ENCODE results near the gene CHST11.

The CHST11 gene

GRCh38 chr12:104656383-104656782 is 199.6 kb downstream of the CHST11 start:
- H3K36me3 ChIP-seq (ENCODE audit: insufficient read depth, low read length): peaks cover 75% of the 10 kb centered on the region
- no peak overlapping the region for H3K9ac ChIP-seq (ENCODE audit: low read depth, low read length)
- DNase-seq (no peak), ATAC-seq (ENCODE audit: insufficient read depth, low read depth) (no peak)
- peaks cover 100% of the 10 kb centered on the region for H3K79me2 ChIP-seq (ENCODE audit: insufficient read depth, low read length)
- H3K27me3 ChIP-seq (ENCODE audit: insufficient read depth, low read length, poor library complexity): no peaks in the 10 kb centered on the region
- H2AFZ ChIP-seq (ENCODE audit: low read depth, low read length): no peak overlapping the region
- TF ChIP-seq EZH2 (IDR thresholded peaks at IDR 0.05; ENCODE audit: borderline replicate concordance, low read depth, low read length, severe bottlenecking): no peak
- no peak for TF ChIP-seq CTCF (IDR thresholded peaks at IDR 0.05; ENCODE audit: borderline replicate concordance, extremely low read depth, low read length, poor library complexity, severe bottlenecking)
- H3K4me2 ChIP-seq (ENCODE audit: insufficient read depth, low read length): no peak overlapping the region
- H3K9me3 ChIP-seq (ENCODE audit: insufficient read depth, low read length, severe bottlenecking): no peaks in the 10 kb centered on the region
- H3K27ac ChIP-seq (ENCODE audit: low read length): no peak overlapping the region
- H3K4me3 ChIP-seq (ENCODE audit: low read depth in 1 of 2, low read length in 2 of 2): no peak overlapping the region
- H3K4me1 ChIP-seq (ENCODE audit: insufficient read depth, low read length): no peaks in the 10 kb centered on the region
- H4K20me1 ChIP-seq (ENCODE audit: insufficient read depth, low read length): peaks cover 98% of the 10 kb centered on the region

GRCh38 chr12:104656921-104657320 is 200.2 kb downstream of the CHST11 start:
- DNase-seq: no peak
- no peak for TF ChIP-seq EZH2 (IDR thresholded peaks at IDR 0.05; ENCODE audit: borderline replicate concordance, low read depth, low read length, severe bottlenecking)
- no peak for TF ChIP-seq CTCF (IDR thresholded peaks at IDR 0.05; ENCODE audit: borderline replicate concordance, extremely low read depth, low read length, poor library complexity, severe bottlenecking)
- H3K9ac ChIP-seq (ENCODE audit: low read depth, low read length): no peak overlapping the region
- no peak overlapping the region for H3K27ac ChIP-seq (ENCODE audit: low read length)
- H3K4me1 ChIP-seq (ENCODE audit: insufficient read depth, low read length): 0 out of 2 replicates have a peak, but pooled peaks cover under 1% of the 10 kb centered on the region
- peaks cover 98% of the 10 kb centered on the region for H4K20me1 ChIP-seq (ENCODE audit: insufficient read depth, low read length)
- H3K36me3 ChIP-seq (ENCODE audit: insufficient read depth, low read length): peaks cover 75% of the 10 kb centered on the region
- no peaks in the 10 kb centered on the region for H3K9me3 ChIP-seq (ENCODE audit: insufficient read depth, low read length, severe bottlenecking)
- H3K4me3 ChIP-seq (ENCODE audit: low read depth in 1 of 2, low read length in 2 of 2): no peak overlapping the region
- no peaks in the 10 kb centered on the region for H3K27me3 ChIP-seq (ENCODE audit: insufficient read depth, low read length, poor library complexity)
- peaks cover 100% of the 10 kb centered on the region for H3K79me2 ChIP-seq (ENCODE audit: insufficient read depth, low read length)
- ATAC-seq (ENCODE audit: insufficient read depth, low read depth): no peak
- no peak overlapping the region for H3K4me2 ChIP-seq (ENCODE audit: insufficient read depth, low read length)
- H2AFZ ChIP-seq (ENCODE audit: low read depth, low read length): no peak overlapping the region

GRCh38 chr12:104657726-104658484 is 201.2 kb downstream of the CHST11 start:
- Histone ChIP-seq H3K4me3 (ENCODE audit: low read depth in 1 of 2, low read length in 2 of 2) (no peak overlapping the region), H2AFZ (ENCODE audit: low read depth, low read length) (no peak overlapping the region), H3K4me1 (ENCODE audit: insufficient read depth, low read length) (0 out of 2 replicates have a peak, but pooled peaks cover 6% of the 10 kb centered on the region), H3K4me2 (ENCODE audit: insufficient read depth, low read length) (no peak overlapping the region), H3K36me3 (ENCODE audit: insufficient read depth, low read length) (peaks cover 73% of the 10 kb centered on the region), H4K20me1 (ENCODE audit: insufficient read depth, low read length) (peaks cover 95% of the 10 kb centered on the region), H3K27me3 (ENCODE audit: insufficient read depth, low read length, poor library complexity) (no peaks in the 10 kb centered on the region), H3K27ac (ENCODE audit: low read length) (no peak overlapping the region), H3K9ac (ENCODE audit: low read depth, low read length) (no peak overlapping the region), H3K9me3 (ENCODE audit: insufficient read depth, low read length, severe bottlenecking) (no peaks in the 10 kb centered on the region), H3K79me2 (ENCODE audit: insufficient read depth, low read length) (peaks cover 100% of the 10 kb centered on the region)
- TF ChIP-seq EZH2 (IDR thresholded peaks at IDR 0.05; ENCODE audit: borderline replicate concordance, low read depth, low read length, severe bottlenecking) (no peak), CTCF (IDR thresholded peaks at IDR 0.05; ENCODE audit: borderline replicate concordance, extremely low read depth, low read length, poor library complexity, severe bottlenecking) (no peak)
- DNase-seq: no peak
- ATAC-seq (ENCODE audit: insufficient read depth, low read depth): no peak

Measured in DND-41 (cell line).